ENCODE data around the gene ITM2C. TPM values are rescaled to one million over a fixed set of nuclear protein-coding genes. Genes with fewer than 3 reads are reported as not detected.
A peak's percentile ranks its signal among the peaks of the same experiment; 100 is the strongest.

Gene ITM2C
- total and polyA plus RNA-seq, 8 donors, result 26.2 to 96.3 (median 41.0) TPM

DNA sequence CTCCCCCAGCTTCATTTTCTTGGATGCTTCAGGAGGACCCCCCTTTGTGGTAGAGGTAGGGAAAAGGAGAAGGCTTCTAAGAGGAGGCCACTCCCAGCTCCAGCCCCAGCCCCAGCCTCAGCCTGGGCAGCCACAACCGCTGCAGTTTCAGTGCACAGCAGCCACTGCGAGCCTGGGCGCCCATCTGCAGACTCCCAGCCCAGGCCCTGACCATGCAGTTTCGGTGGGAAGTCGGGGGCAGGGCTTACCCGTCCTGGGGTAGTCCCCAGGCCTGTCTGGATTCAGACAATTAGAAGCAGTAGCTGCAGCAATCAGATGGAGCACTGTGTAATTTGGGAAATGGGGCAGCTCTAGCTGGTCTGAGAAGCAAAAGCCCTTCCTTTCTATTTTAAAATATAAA, 28.6 kb downstream of the ITM2C start:
- H3K9me3 ChIP-seq, result no peaks in the 10 kb centered on the region
- peak in 1 of 4 donors; percentile 27 for ATAC-seq
- H3K36me3 ChIP-seq, result no peaks in the 10 kb centered on the region
- WGBS, 2 donors, result 52 to 61% methylated on average over 6 of the region's 6 CpGs
- no peaks in the 10 kb centered on the region for H3K27me3 ChIP-seq
- H3K27ac ChIP-seq, result no peak overlapping the region
- peak in 2 of 6 donors; percentile 43 to 48 for DNase-seq
- H3K4me1 ChIP-seq, result no peaks in the 10 kb centered on the region
- FAIRE-seq, result no peak
- no peak for TF ChIP-seq CTCF (IDR thresholded peaks at IDR 0.05)
- no peak overlapping the region for H3K4me3 ChIP-seq
- intact Hi-C loops (cut with DNase I), result no loop called here

DNA sequence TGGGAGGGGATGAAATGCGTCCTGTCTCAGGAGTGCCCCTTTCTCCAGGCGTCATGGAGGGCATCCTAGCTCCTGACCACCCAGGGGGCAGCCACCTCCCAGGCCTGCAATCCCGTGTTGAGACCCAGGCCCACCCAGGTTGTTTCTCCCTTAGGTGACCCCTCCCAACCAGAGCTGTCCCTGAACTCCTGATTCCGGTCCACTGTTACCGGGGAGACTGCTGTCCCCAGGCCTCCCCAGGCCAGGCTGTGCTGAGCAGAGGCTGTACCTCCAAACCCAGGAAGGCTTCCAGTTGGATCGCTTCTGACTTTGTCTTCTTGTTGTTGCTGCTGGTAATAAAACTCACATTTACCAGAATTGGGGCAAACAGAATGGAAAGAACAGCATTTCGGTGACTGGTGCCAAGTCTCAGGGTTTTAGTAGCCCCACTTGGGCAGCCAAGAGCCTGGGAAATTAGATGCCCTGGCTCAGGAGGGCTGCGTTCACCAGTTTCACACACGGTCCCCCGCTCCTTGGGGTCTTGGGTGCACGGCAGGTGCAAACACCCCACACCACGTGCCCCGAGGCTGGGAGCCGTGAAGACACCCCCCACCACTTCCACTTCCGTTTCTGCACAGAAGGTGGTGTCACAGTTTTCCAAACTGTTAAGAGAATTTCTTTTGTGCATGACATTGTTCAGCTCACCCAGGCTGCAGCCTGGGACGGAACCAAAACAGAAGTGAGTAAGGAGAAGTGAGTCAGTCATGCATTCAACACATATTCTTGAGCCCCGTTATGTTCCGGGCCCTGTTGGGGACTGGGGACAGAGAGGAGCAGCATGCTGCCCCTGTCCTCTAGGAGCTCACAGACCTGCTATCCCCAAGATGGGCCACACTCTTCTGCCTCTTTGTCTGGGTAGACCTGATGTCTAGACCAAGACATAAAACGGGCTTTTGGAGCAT, 29.4 kb downstream of the ITM2C start:
- Histone ChIP-seq H3K36me3 (no peaks in the 10 kb centered on the region), H3K4me3 (no peak overlapping the region), H3K4me1 (no peaks in the 10 kb centered on the region), H3K27me3 (no peaks in the 10 kb centered on the region), H3K9me3 (no peaks in the 10 kb centered on the region), H3K27ac (no peak overlapping the region)
- no peak for TF ChIP-seq CTCF (IDR thresholded peaks at IDR 0.05)
- ATAC-seq (no peak), FAIRE-seq (no peak), DNase-seq (peak in 1 of 6 donors; percentile 41)
- 82 to 84% methylated on average over 19 of the region's 19 CpGs for WGBS, 2 donors
- intact Hi-C loops (cut with DNase I), result no loop called here

DNA sequence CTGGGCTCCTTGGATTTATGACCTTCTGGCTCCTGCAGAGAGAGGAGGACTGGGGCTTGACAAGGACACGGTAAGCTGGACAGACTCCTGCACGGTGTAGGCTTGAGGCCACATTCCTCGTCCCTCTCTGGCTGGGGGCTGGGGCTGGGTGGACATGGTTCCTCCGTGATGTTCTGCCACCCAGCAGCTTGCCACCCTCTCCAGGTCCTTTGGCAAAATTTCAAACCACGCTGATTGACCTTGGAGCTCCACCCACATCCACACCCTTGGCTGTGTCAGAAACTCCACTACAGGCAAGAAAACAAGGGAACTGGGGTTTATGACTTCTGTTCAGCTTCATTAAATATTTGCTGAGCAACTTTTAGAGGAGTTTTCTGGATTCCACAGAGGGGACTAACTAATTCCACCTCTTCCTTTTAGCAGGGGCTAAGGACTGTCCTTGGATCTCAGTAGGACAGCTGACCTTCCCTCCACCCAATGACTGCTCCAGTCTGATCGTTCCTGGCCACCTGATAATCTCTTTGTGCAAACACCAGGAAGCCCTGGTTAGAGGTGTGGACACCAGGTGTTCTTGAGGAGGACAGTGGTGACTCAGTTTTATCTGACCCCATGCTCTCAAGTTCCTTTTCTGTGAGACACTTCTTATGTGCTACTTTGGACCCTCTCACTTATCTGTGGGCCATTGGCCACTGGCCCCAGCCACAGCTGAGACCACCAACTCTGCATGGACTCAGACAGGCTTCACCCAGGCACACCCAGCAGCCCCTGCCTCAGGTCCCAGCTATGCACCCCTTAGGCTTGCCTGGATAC, 31.0 kb downstream of the ITM2C start:
- ATAC-seq, result peak; percentile 31 to 78 (median 62)
- no peaks in the 10 kb centered on the region for H3K36me3 ChIP-seq
- FAIRE-seq, result no peak
- no peak overlapping the region for H3K27ac ChIP-seq
- no peak for TF ChIP-seq CTCF (IDR thresholded peaks at IDR 0.05)
- WGBS, 2 donors, result 18 to 32% methylated on average over 6 of the region's 6 CpGs
- intact Hi-C loops (cut with DNase I), result no loop called here
- no peaks in the 10 kb centered on the region for H3K27me3 ChIP-seq
- H3K9me3 ChIP-seq, result no peaks in the 10 kb centered on the region
- H3K4me1 ChIP-seq, result no peaks in the 10 kb centered on the region
- DNase-seq, result peak in 3 of 6 donors; percentile 18 to 47 (median 46)
- H3K4me3 ChIP-seq, result no peak overlapping the region

GRCh38 chr2:230896346-230897115, 31.8 kb downstream of the ITM2C start:
- Histone ChIP-seq H3K4me1 (no peaks in the 10 kb centered on the region), H3K27ac (no peak overlapping the region), H3K4me3 (no peak overlapping the region), H3K27me3 (no peaks in the 10 kb centered on the region), H3K9me3 (no peaks in the 10 kb centered on the region), H3K36me3 (no peaks in the 10 kb centered on the region)
- ATAC-seq (no peak), DNase-seq (peak in 1 of 6 donors; percentile 21), FAIRE-seq (no peak)
- 81 to 86% methylated on average over 19 of the region's 19 CpGs for WGBS, 2 donors
- intact Hi-C loops (cut with DNase I), result no loop called here
- no peak for TF ChIP-seq CTCF (IDR thresholded peaks at IDR 0.05)

Measured in pancreas (tissue), 10 donors.